ENCODE data around the gene NAT14. TPM values are rescaled to one million over a fixed set of nuclear protein-coding genes. Genes with fewer than 3 reads are reported as not detected.

Gene NAT14
- total RNA-seq, 2 donors from 2014 or later, result 51.3 to 67.1 TPM

DNA sequence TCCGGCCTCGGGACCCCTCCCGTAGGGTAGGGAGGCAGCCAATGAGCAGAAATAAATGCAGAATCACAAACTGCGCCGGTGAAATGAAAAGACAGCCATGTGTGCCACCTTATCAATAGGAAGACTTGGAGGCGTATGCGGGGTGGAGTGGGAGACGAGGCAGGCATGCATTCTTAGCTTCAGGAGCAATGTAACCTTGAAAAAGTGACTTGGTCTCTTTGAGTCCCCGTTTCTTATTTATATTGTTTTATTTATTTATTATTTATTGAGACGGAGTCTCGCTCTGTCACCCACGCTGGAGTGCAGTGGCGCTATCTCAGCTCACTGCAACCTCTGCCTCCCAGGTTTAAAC, 19.2 kb downstream of the NAT14 start:
- H3K27ac Mint-ChIP-seq, result no peak overlapping the region
- H3K27ac ChIP-seq (ENCODE audit: low read depth, low read length), result no peak overlapping the region
- H3K27me3 Mint-ChIP-seq (ENCODE audit: insufficient read depth), result peaks cover 76% of the 10 kb centered on the region

DNA sequence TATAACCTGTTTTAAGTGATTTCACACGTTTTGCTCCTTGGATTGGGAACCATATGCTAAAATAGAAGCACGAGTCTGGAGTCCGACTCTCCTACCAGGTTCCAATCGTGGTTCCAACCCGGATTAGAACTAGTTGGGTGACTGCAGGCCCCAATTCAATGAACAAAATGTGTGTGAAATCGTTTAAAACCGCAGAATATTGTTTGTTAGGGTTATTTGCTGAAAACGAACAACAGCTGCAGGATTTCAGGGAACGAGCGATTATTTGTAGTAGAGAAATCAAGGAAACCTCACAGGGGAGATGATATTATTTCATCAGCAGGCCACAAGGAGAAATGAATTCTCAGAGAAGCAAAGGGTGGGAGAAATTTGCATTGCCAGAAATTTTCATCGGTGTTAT, 20.0 kb downstream of the NAT14 start:
- H3K4me1 ChIP-seq (ENCODE audit: control insufficient read depth, insufficient read depth, low read length), result no peaks in the 10 kb centered on the region
- DNase-seq, result no peak
- Mint-ChIP-seq H3K4me1 (no peaks in the 10 kb centered on the region), H3K4me3 (no peak overlapping the region), H3K27me3 (ENCODE audit: insufficient read depth) (peaks cover 71% of the 10 kb centered on the region), H3K9me3 (peaks cover 14% of the 10 kb centered on the region), H3K27ac (no peak overlapping the region), H3K36me3 (ENCODE audit: low read depth) (no peaks in the 10 kb centered on the region)
- TF ChIP-seq, protein P1, sequence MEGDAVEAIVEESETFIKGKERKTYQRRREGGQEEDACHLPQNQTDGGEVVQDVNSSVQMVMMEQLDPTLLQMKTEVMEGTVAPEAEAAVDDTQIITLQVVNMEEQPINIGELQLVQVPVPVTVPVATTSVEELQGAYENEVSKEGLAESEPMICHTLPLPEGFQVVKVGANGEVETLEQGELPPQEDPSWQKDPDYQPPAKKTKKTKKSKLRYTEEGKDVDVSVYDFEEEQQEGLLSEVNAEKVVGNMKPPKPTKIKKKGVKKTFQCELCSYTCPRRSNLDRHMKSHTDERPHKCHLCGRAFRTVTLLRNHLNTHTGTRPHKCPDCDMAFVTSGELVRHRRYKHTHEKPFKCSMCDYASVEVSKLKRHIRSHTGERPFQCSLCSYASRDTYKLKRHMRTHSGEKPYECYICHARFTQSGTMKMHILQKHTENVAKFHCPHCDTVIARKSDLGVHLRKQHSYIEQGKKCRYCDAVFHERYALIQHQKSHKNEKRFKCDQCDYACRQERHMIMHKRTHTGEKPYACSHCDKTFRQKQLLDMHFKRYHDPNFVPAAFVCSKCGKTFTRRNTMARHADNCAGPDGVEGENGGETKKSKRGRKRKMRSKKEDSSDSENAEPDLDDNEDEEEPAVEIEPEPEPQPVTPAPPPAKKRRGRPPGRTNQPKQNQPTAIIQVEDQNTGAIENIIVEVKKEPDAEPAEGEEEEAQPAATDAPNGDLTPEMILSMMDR (conservative IDR thresholded peaks at IDR 0.05), result no peak
- no peaks in the 10 kb centered on the region for H3K36me3 ChIP-seq (ENCODE audit: control insufficient read depth, insufficient read depth, low read length)
- H3K9me3 ChIP-seq (ENCODE audit: control insufficient read depth, low read length), result peaks cover 6% of the 10 kb centered on the region
- peaks cover 19% of the 10 kb centered on the region for H3K27me3 ChIP-seq (ENCODE audit: control insufficient read depth, insufficient read depth, low read length, poor library complexity, severe bottlenecking)
- 86 to 89% methylated on average over 11 of the region's 11 CpGs for WGBS, 2 experiments (ENCODE audit: insufficient coverage in 1 of 2, insufficient read length in 1 of 2)
- H3K4me3 ChIP-seq (ENCODE audit: low read length), result no peak overlapping the region
- no peak overlapping the region for H3K9ac ChIP-seq (ENCODE audit: extremely low read depth, low read length, poor library complexity, severe bottlenecking)
- H3K27ac ChIP-seq (ENCODE audit: low read depth, low read length), result no peak overlapping the region

More for the DNA sequence above, 19.2 kb downstream of the NAT14 start:
- TF ChIP-seq, protein P1 (conservative IDR thresholded peaks at IDR 0.05), result no peak
- H3K27me3 ChIP-seq (ENCODE audit: control insufficient read depth, insufficient read depth, low read length, poor library complexity, severe bottlenecking), result peaks cover 19% of the 10 kb centered on the region
- H3K9me3 ChIP-seq (ENCODE audit: control insufficient read depth, low read length), result peaks cover 6% of the 10 kb centered on the region
- H3K4me1 Mint-ChIP-seq, result no peaks in the 10 kb centered on the region
- no peaks in the 10 kb centered on the region for H3K36me3 ChIP-seq (ENCODE audit: control insufficient read depth, insufficient read depth, low read length)
- H3K36me3 Mint-ChIP-seq (ENCODE audit: low read depth), result no peaks in the 10 kb centered on the region
- 50 to 54% methylated on average over 10 to 12 of the region's 13 CpGs for WGBS, 2 experiments (ENCODE audit: insufficient coverage in 1 of 2, insufficient read length in 1 of 2)
- H3K4me3 ChIP-seq (ENCODE audit: low read length), result peak overlapping the region; percentile 67
- DNase-seq, result no peak
- H3K9me3 Mint-ChIP-seq, result peaks cover 14% of the 10 kb centered on the region
- H3K4me3 Mint-ChIP-seq, result no peak overlapping the region
- H3K9ac ChIP-seq (ENCODE audit: extremely low read depth, low read length, poor library complexity, severe bottlenecking), result no peak overlapping the region
- H3K4me1 ChIP-seq (ENCODE audit: control insufficient read depth, insufficient read depth, low read length), result no peaks in the 10 kb centered on the region

DNA sequence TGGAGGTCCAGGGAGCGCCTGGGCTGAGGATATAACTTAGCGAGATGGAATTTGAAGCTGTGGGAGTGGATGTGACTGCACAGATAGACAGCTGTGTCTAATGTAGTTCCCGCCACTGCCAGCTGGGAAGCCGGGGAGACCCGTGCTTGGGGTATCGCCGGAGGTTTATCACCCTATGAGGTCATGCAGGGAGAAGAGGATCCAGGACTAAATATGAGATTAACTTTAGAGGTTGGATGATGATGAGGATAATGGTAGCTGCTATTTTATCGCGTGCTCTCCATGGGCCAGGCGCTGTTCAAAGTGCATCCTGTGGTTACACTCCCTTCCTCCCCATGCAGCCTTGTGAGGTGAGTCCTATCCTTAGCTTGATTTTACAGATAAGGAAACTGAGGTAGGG, 23.1 kb downstream of the NAT14 start:
- no peak overlapping the region for H3K27ac ChIP-seq (ENCODE audit: low read depth, low read length)
- peaks cover 6% of the 10 kb centered on the region for H3K9me3 ChIP-seq (ENCODE audit: control insufficient read depth, low read length)
- H3K4me1 ChIP-seq (ENCODE audit: control insufficient read depth, insufficient read depth, low read length), result no peaks in the 10 kb centered on the region
- Mint-ChIP-seq H3K9me3 (peaks cover 8% of the 10 kb centered on the region), H3K4me3 (no peak overlapping the region), H3K27ac (no peak overlapping the region), H3K4me1 (no peaks in the 10 kb centered on the region), H3K36me3 (ENCODE audit: low read depth) (no peaks in the 10 kb centered on the region), H3K27me3 (ENCODE audit: insufficient read depth) (peaks cover 54% of the 10 kb centered on the region)
- H3K27me3 ChIP-seq (ENCODE audit: control insufficient read depth, insufficient read depth, low read length, poor library complexity, severe bottlenecking), result peaks cover 11% of the 10 kb centered on the region
- H3K9ac ChIP-seq (ENCODE audit: extremely low read depth, low read length, poor library complexity, severe bottlenecking), result no peak overlapping the region
- 75 to 86% methylated on average over 9 to 10 of the region's 10 CpGs for WGBS, 2 experiments (ENCODE audit: insufficient coverage in 1 of 2, insufficient read length in 1 of 2)
- no peak for DNase-seq
- TF ChIP-seq, protein P1 (conservative IDR thresholded peaks at IDR 0.05), result no peak
- no peaks in the 10 kb centered on the region for H3K36me3 ChIP-seq (ENCODE audit: control insufficient read depth, insufficient read depth, low read length)
- no peak overlapping the region for H3K4me3 ChIP-seq (ENCODE audit: low read length)
